Suprapubic skin (tissue), 4 donors: Measurements from ENCODE around the gene DOCK8.
"Not testable (repeated sequence)": the region's sequence is repeated elsewhere in the genome, so short reads cannot be mapped to it uniquely, and the experiment has no call there.

Experiments
- CTCF ChIP-seq, 2 donors: fragments of 200-600 bp in 1 of 2; fragments of 450-650 bp in 1 of 2; sonication (generic) in 1 of 2; IDR thresholded peaks; one replicate each; pipeline ENCODE4 v1.5.1; 2016 to 2019; ENCODE audit warnings: antibody characterized with exemption in 2 of 2, mild to moderate bottlenecking in 1 of 2, moderate library complexity in 1 of 2
- EP300 ChIP-seq: sonication (generic); formaldehyde crosslinking; IDR thresholded peaks from one replicate; pipeline ENCODE4 v1.6.1; 2017; ENCODE audit warnings: antibody characterized with exemption
- POLR2A ChIP-seq, 2 donors: fragments of 450-650 bp; IDR thresholded peaks; one replicate each; pipeline ENCODE4 v1.6.1; 2017; ENCODE audit warnings: antibody characterized with exemption in 2 of 2, mild to moderate bottlenecking in 2 of 2, moderate library complexity in 2 of 2
- POLR2AphosphoS5 ChIP-seq, 3 donors: sonication (generic); formaldehyde crosslinking; IDR thresholded peaks; one replicate each; pipeline ENCODE4 v1.6.1; 2017; ENCODE audit warnings: antibody characterized with exemption in 3 of 3

GRCh38 chr9:409655-410054 lies 195.0 kb downstream of the DOCK8 start:
- TF ChIP-seq EP300; CTCF (IDR thresholded peaks at IDR 0.05); POLR2A (IDR thresholded peaks at IDR 0.05); POLR2AphosphoS5 (IDR thresholded peaks at IDR 0.05): not testable (repeated sequence)
